ENCODE measurements around the gene VIPR1.

GRCh38 chr3:42537350-42537749 lies 34.9 kb downstream of the VIPR1 start:
- TF ChIP-seq POLR2AphosphoS5 (IDR thresholded peaks at IDR 0.05; ENCODE audit: low read depth, low read length) (no peak), REST (IDR thresholded peaks at IDR 0.05; ENCODE audit: insufficient read depth in 1 of 2, low read depth in 2 of 2, low read length in 2 of 2) (no peak), SIN3A (IDR thresholded peaks at IDR 0.05; ENCODE audit: borderline replicate concordance, insufficient read depth, low read length) (no peak)
